OCI-LY7 (cell line): ENCODE results near the gene PIH1D1. TPM values are rescaled to one million over a fixed set of nuclear protein-coding genes. Genes with fewer than 3 reads are reported as not detected.
A peak's percentile ranks its signal among the peaks of the same experiment; 100 is the strongest.

Experiments used
- BruUV-seq: library from RNA; stranded (reverse); fragments of 400-500 nt; replicated peaks from 2 replicates; lab custom pipeline; 2021; lab: Mats Ljungman, UMichigan
- CTCF ChIA-PET: fragments of 300-600 bp; sonication (Branson Sonifier 250); formaldehyde crosslinking; loops from one replicate; lab custom pipeline; 2022; ENCODE audit warnings: antibody characterized with exemption; ENCODE audit not compliant: unreplicated experiment; lab: Charles Lee
- POLR2A ChIA-PET: fragments of 300-600 bp; sonication (Branson Sonifier 250); formaldehyde crosslinking; loops from one replicate; lab custom pipeline; 2022; ENCODE audit warnings: antibody characterized with exemption; lab: Charles Lee
- DNase-seq: peaks from one replicate; pipeline ENCODE4 v3.0.0-alpha.2; 2015; ENCODE audit warnings: low spot score
- H2AFZ ChIP-seq: fragments of 200-600 bp; sonication (generic), shearing (Covaris generic); 2 replicates; pipeline ENCODE4 v1.6.1; 2014; ENCODE audit warnings: mild to moderate bottlenecking, antibody characterized with exemption, low read length, moderate library complexity
- H3K27ac ChIP-seq: fragments of 200-600 bp; sonication (generic); 2 replicates; pipeline ENCODE4 v1.5.1; 2014; ENCODE audit warnings: mixed run types, low read depth, mild to moderate bottlenecking, moderate library complexity, low read length, inconsistent platforms; ENCODE audit not compliant: poor library complexity, severe bottlenecking
- H3K36me3 ChIP-seq: fragments of 200-600 bp; sonication (generic); 2 replicates; pipeline ENCODE4 v1.6.1; 2014; ENCODE audit warnings: mild to moderate bottlenecking, antibody characterized with exemption, low read length, moderate library complexity, mixed read lengths; ENCODE audit not compliant: insufficient read depth
- H3K4me1 ChIP-seq: fragments of 200-600 bp; sonication (generic); 2 replicates; pipeline ENCODE4 v1.5.1; 2014; ENCODE audit warnings: mild to moderate bottlenecking, low read length; ENCODE audit not compliant: insufficient read depth, poor library complexity, severe bottlenecking
- H3K4me2 ChIP-seq: fragments of 200-600 bp; sonication (generic); 2 replicates; pipeline ENCODE4 v1.6.1; 2014; ENCODE audit warnings: mild to moderate bottlenecking, low read length
- H3K4me3 ChIP-seq: fragments of 200-600 bp; sonication (generic); 2 replicates; pipeline ENCODE4 v1.5.1; 2014; ENCODE audit warnings: mild to moderate bottlenecking, low read depth, low read length; ENCODE audit not compliant: poor library complexity, severe bottlenecking
- H3K79me2 ChIP-seq: fragments of 200-600 bp; sonication (generic); 2 replicates; pipeline ENCODE4 v1.6.1; 2016; ENCODE audit warnings: low read depth, mild to moderate bottlenecking, low read length, moderate library complexity, mixed read lengths; ENCODE audit not compliant: insufficient read depth
- H3K9me2 ChIP-seq: fragments of 200-600 bp; sonication (generic); 2 replicates; pipeline ENCODE4 v1.6.1; 2016; ENCODE audit warnings: mild to moderate bottlenecking, low read length, mixed read lengths; ENCODE audit not compliant: insufficient read depth
- H3K9me3 ChIP-seq: fragments of 200-600 bp; sonication (generic); 2 replicates; pipeline ENCODE4 v1.6.1; 2014; ENCODE audit warnings: mild to moderate bottlenecking, mixed run types, low read length, mixed read lengths
- H4K20me1 ChIP-seq: fragments of 200-600 bp; sonication (generic); 2 replicates; pipeline ENCODE4 v1.6.1; 2014; ENCODE audit warnings: mild to moderate bottlenecking, antibody characterized with exemption, low read length, moderate library complexity, mixed read lengths; ENCODE audit not compliant: insufficient read depth
- EZH2phosphoT487 ChIP-seq: fragments of 200-600 bp; sonication (generic); IDR thresholded peaks from 2 replicates; pipeline ENCODE4 v1.6.1; 2018; ENCODE audit warnings: low read depth, borderline replicate concordance, mild to moderate bottlenecking, mixed run types, antibody characterized with exemption, low read length, moderate library complexity, mixed read lengths
- intact Hi-C: fragments of 100-400 bp; cut with micrococcal nuclease; formaldehyde crosslinking; loops from one replicate; pipeline ENCODE4 v1.10.0; 2022; ENCODE audit not compliant: unreplicated experiment
- total RNA-seq, 2 experiments: library from RNA; depleted of rRNA in 1 of 2; stranded (reverse); fragments of >200 nt in 1 of 2; shearing (Covaris generic) in 1 of 2; gene quantifications; 2 replicates each; pipeline ENCODE4 v1.2.3, GENCODE V29; 2014 to 2022
- TF ChIP-seq, protein P1 (sequence below): fragments of 200-600 bp; sonication (generic); conservative IDR thresholded peaks from 2 replicates; pipeline ENCODE4 v1.5.1; 2014; ENCODE audit warnings: mild to moderate bottlenecking, antibody characterized with exemption, low read length, moderate library complexity, mixed read lengths

Gene PIH1D1
- total RNA-seq, 2 experiments from 2014 or later, result 95.5 to 117 TPM

DNA sequence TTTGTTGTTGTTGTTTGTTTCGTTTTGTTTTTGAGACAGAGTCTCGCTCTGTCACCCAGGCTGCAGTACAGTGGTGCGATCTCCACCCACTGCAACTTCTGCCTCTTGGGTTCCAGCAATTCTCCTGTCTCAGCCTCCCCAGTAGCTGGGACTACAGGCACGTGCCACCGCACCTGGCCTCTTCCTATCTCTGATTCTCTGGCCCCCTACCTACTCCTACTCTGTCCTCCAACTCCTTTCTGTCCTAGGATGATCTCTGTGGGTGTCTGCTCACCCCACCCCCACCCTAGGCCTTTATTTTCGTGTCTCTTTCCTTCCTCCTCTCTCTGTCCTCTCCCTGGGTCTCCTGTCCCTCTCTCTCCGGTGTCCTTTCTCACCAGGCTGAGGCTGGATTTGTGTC, 1.2 kb downstream of the PIH1D1 start:
- H3K4me1 ChIP-seq, result peaks cover 31% of the 10 kb centered on the region
- ChIA-PET POLR2A (no interaction called here), CTCF (no interaction called here)
- no peaks in the 10 kb centered on the region for H4K20me1 ChIP-seq
- no TSS peak for BruUV-seq
- peaks cover 43% of the 10 kb centered on the region for H3K36me3 ChIP-seq
- H2AFZ ChIP-seq, result no peak overlapping the region
- peak overlapping the region; percentile 88 for H3K4me2 ChIP-seq
- H3K9me3 ChIP-seq, result no peaks in the 10 kb centered on the region
- H3K79me2 ChIP-seq, result peaks cover 36% of the 10 kb centered on the region
- TF ChIP-seq EZH2phosphoT487, result no peak
- TF ChIP-seq, protein P1, sequence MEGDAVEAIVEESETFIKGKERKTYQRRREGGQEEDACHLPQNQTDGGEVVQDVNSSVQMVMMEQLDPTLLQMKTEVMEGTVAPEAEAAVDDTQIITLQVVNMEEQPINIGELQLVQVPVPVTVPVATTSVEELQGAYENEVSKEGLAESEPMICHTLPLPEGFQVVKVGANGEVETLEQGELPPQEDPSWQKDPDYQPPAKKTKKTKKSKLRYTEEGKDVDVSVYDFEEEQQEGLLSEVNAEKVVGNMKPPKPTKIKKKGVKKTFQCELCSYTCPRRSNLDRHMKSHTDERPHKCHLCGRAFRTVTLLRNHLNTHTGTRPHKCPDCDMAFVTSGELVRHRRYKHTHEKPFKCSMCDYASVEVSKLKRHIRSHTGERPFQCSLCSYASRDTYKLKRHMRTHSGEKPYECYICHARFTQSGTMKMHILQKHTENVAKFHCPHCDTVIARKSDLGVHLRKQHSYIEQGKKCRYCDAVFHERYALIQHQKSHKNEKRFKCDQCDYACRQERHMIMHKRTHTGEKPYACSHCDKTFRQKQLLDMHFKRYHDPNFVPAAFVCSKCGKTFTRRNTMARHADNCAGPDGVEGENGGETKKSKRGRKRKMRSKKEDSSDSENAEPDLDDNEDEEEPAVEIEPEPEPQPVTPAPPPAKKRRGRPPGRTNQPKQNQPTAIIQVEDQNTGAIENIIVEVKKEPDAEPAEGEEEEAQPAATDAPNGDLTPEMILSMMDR, result no peak
- DNase-seq, result no peak
- no peak overlapping the region for H3K27ac ChIP-seq
- peak overlapping the region; percentile 93 for H3K4me3 ChIP-seq
- no peaks in the 10 kb centered on the region for H3K9me2 ChIP-seq
- intact Hi-C loops, result loop anchor here (5.0 kb wide), 1 partner anchor 37 kb away; the partner anchor contains the start of gene RPL13A

- Histone ChIP-seq H3K4me3 (no peak overlapping the region), H3K79me2 (peaks cover 22% of the 10 kb centered on the region), H4K20me1 (no peaks in the 10 kb centered on the region), H3K9me2 (no peaks in the 10 kb centered on the region), H3K36me3 (peaks cover 43% of the 10 kb centered on the region), H3K4me1 (peaks cover 24% of the 10 kb centered on the region), H3K4me2 (no peak overlapping the region), H3K9me3 (no peaks in the 10 kb centered on the region), H2AFZ (no peak overlapping the region), H3K27ac (no peak overlapping the region)
- ChIA-PET CTCF (no interaction called here), POLR2A (no interaction called here)
- no TSS peak for BruUV-seq
- intact Hi-C loops, result loop anchor here (10.0 kb wide), 1 partner anchor 114 kb away; the partner anchor contains the start of gene CD37
- no peak for TF ChIP-seq EZH2phosphoT487
- TF ChIP-seq, protein P1, result no peak
- DNase-seq, result no peak
Observed at GRCh38 chr19:49448432-49448786, 3.2 kb downstream of the PIH1D1 start.

DNA sequence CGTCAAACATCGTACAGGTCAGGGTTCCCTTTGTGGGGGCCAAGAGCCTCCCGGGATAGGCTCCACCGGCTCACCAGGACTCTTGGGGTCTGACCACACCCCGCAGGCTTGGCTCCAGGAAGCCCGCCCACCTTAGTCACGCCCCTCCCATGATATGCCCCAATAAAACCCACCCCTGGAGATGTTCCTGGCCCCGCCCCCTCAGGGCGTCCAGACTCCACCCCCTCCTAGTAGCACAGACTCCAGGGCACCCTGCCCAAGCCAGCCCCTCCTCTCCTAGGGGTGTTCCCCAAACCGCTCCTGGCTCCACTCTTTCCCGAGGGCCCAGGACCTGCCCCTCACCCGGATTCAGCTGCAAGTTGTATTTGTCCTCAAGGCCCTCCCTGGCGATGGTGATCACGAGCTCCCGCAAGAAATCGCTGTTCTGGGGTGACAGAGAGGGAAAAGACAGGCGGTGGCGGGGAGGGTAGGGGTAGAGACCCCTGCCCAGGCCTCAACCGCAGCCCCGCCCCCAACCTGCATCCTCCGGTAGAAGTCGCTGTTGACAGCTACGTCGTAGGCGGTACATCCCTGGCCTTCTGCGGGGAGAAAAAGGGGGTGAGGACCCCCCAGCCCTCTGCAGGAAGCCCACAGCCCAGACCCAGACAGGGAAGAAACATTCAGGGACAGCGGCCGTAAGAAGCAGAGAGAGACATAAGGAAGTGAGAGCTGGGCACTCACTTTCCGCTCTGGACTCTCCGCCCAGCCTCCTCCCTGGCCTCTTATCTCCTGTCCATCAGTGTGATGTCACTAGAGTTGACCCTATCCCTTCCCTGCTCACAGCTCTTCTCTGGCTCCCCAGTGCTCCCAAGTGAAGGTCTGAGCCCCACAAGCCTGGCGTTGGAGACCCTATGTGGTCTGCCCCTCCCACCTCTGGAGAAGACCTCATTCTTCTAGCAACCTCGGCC, 3.9 kb downstream of the PIH1D1 start:
- no peaks in the 10 kb centered on the region for H3K9me2 ChIP-seq
- ChIA-PET CTCF (no interaction called here), POLR2A (no interaction called here)
- H3K4me2 ChIP-seq, result no peak overlapping the region
- H3K79me2 ChIP-seq, result peaks cover 22% of the 10 kb centered on the region
- no peaks in the 10 kb centered on the region for H4K20me1 ChIP-seq
- H3K4me3 ChIP-seq, result no peak overlapping the region
- peaks cover 43% of the 10 kb centered on the region for H3K36me3 ChIP-seq
- peak; percentile 80 for DNase-seq
- no peak overlapping the region for H3K27ac ChIP-seq
- peaks cover 24% of the 10 kb centered on the region for H3K4me1 ChIP-seq
- intact Hi-C loops, result loop anchor here (10.0 kb wide), 1 partner anchor 113 kb away; the partner anchor contains the start of gene CD37
- H3K9me3 ChIP-seq, result no peaks in the 10 kb centered on the region
- no TSS peak for BruUV-seq
- TF ChIP-seq EZH2phosphoT487, result no peak
- TF ChIP-seq, protein P1, result no peak
- H2AFZ ChIP-seq, result no peak overlapping the region
